HCT116 (cell line): ENCODE data around the gene PCDHGA9. TPM values are rescaled to one million over a fixed set of nuclear protein-coding genes. Genes with fewer than 3 reads are reported as not detected.

Experiments
- ATAC-seq: fragments of 200-7000 bp; cut with Tn5 transposase; 2 replicates; pipeline ENCODE4 v1.9.1; 2020; ENCODE audit warnings: mild to moderate bottlenecking, moderate library complexity
- BruUV-seq: library from RNA; stranded (reverse); fragments of 400-500 nt; replicated peaks from 2 replicates; lab custom pipeline; 2021; lab: Mats Ljungman, UMichigan
- CTCF ChIA-PET: fragments of 300-600 bp; sonication (Branson Sonifier 250); formaldehyde crosslinking; loops from one replicate; lab custom pipeline; 2021; ENCODE audit warnings: antibody characterized with exemption; lab: Charles Lee
- POLR2A ChIA-PET: fragments of 300-600, 350-600 bp; sonication (Branson Sonifier 250); formaldehyde crosslinking; loops from one replicate; lab custom pipeline; 2021; ENCODE audit warnings: antibody characterized with exemption; lab: Charles Lee
- RAD21 ChIA-PET, 2 experiments: fragments of 300-600 bp; sonication (Branson Sonifier 250); formaldehyde crosslinking; loops; one replicate each; lab custom pipeline; 2023; ENCODE audit warnings: low total read pairs in 2 of 2; ENCODE audit not compliant: uncharacterized antibody in 2 of 2, unreplicated experiment in 2 of 2, low non-redundant PET in 1 of 2; lab: Charles Lee
- DNase-seq: peaks from one replicate; pipeline ENCODE4 v3.0.0-alpha.2; 2010; ENCODE audit warnings: low read depth, low spot score
- H2AFZ ChIP-seq: fragments of 200-600 bp; shearing (Covaris generic), sonication (generic); 2 replicates; pipeline ENCODE4 v1.6.1; 2017; ENCODE audit warnings: low read depth, mixed run types, mixed read lengths, antibody characterized with exemption, low read length; ENCODE audit not compliant: poor library complexity, severe bottlenecking
- H3K27ac ChIP-seq: 2 replicates; pipeline ENCODE4 v1.5.1; 2012; ENCODE audit warnings: low read depth, low read length
- H3K27me3 ChIP-seq: fragments of 200-600 bp; sonication (generic); 2 replicates; pipeline ENCODE4 v1.6.1; 2016; ENCODE audit warnings: mixed run types, low read length, mixed read lengths; ENCODE audit not compliant: insufficient read depth
- H3K36me3 ChIP-seq, 2 experiments: fragments of 200-500 bp in 1 of 2; fragments of 200-600 bp in 1 of 2; sonication (Bioruptor generic) in 1 of 2; sonication (generic) in 1 of 2; 2 replicates each; pipeline versions ENCODE4 v1.5.1 to v1.6.1; 2014 to 2016; ENCODE audit warnings: low read length in 2 of 2, inconsistent platforms in 1 of 2, mixed read lengths in 1 of 2, mixed run types in 1 of 2; ENCODE audit not compliant: insufficient read depth in 2 of 2, control insufficient read depth in 1 of 2
- H3K4me1 ChIP-seq, 2 experiments: fragments of 200-600 bp in 1 of 2; sonication (generic) in 1 of 2; 2 replicates each; pipeline versions ENCODE4 v1.5.1 to v1.6.1; 2012 to 2017; ENCODE audit warnings: low read length in 2 of 2, inconsistent platforms in 1 of 2, mild to moderate bottlenecking in 1 of 2, mixed read lengths in 1 of 2, mixed run types in 1 of 2, moderate library complexity in 1 of 2; ENCODE audit not compliant: insufficient read depth in 2 of 2, control insufficient read depth in 1 of 2
- H3K4me2 ChIP-seq: fragments of 200-600 bp; sonication (generic); 2 replicates; pipeline ENCODE4 v1.6.1; 2017; ENCODE audit warnings: mixed run types, low read length, mixed read lengths
- H3K4me3 ChIP-seq, 2 experiments: fragments of 200-600 bp in 1 of 2; sonication (generic) in 1 of 2; replicated peaks in 1 of 2; 2 replicates each; pipeline ENCODE4 v1.5.1; 2011 to 2016; ENCODE audit warnings: low read length in 2 of 2, control low read depth in 1 of 2, low read depth in 1 of 2, mild to moderate bottlenecking in 1 of 2, mixed read lengths in 1 of 2, mixed run types in 1 of 2
- H3K79me2 ChIP-seq: fragments of 200-600 bp; sonication (generic); 2 replicates; pipeline ENCODE4 v1.6.1; 2017; ENCODE audit warnings: mild to moderate bottlenecking, mixed run types, low read length, moderate library complexity, mixed read lengths; ENCODE audit not compliant: insufficient read depth
- H3K9ac ChIP-seq: fragments of 200-600 bp; sonication (generic); 2 replicates; pipeline ENCODE4 v1.6.1; 2016; ENCODE audit warnings: low read length, mixed read lengths
- H3K9me2 ChIP-seq: fragments of 200-600 bp; sonication (generic), shearing (Covaris generic); 2 replicates; pipeline ENCODE4 v1.6.1; 2017; ENCODE audit warnings: mixed run types, mild to moderate bottlenecking, moderate library complexity; ENCODE audit not compliant: insufficient read depth
- H3K9me3 ChIP-seq, 2 experiments: fragments of 200-500 bp in 1 of 2; fragments of 200-600 bp in 1 of 2; sonication (Bioruptor generic) in 1 of 2; sonication (generic) in 1 of 2; 2 replicates each; pipeline ENCODE4 v1.6.1; 2014 to 2017; ENCODE audit warnings: low read length in 2 of 2, mixed read lengths in 2 of 2, inconsistent platforms in 1 of 2, low read depth in 1 of 2, mild to moderate bottlenecking in 1 of 2, mixed run types in 1 of 2, moderate library complexity in 1 of 2; ENCODE audit not compliant: control insufficient read depth in 1 of 2, insufficient read depth in 1 of 2
- H4K20me1 ChIP-seq: fragments of 200-600 bp; sonication (generic), shearing (Covaris generic); 2 replicates; pipeline ENCODE4 v1.6.1; 2017; ENCODE audit warnings: mixed run types, mild to moderate bottlenecking, moderate library complexity; ENCODE audit not compliant: insufficient read depth
- ATF3 ChIP-seq: IDR thresholded peaks from 2 replicates; pipeline ENCODE4 v1.6.1; 2012
- CBX3 ChIP-seq: IDR thresholded peaks from 2 replicates; pipeline ENCODE4 v1.6.1; 2012; ENCODE audit warnings: low read depth
- CEBPB ChIP-seq: IDR thresholded peaks from 2 replicates; pipeline ENCODE4 v1.6.1; 2012; ENCODE audit warnings: low read depth
- CTCF ChIP-seq, 3 experiments: fragments of 200-600 bp in 1 of 3; sonication (generic) in 1 of 3; IDR thresholded peaks in 2 of 3; conservative IDR thresholded peaks in 1 of 3; 2 replicates each; pipeline ENCODE4 v1.5.1; 2012 to 2017; ENCODE audit warnings: low read depth in 2 of 3, low read length in 2 of 3, antibody characterized with exemption in 1 of 3, borderline replicate concordance in 1 of 3, control low read depth in 1 of 3, mild to moderate bottlenecking in 1 of 3, mixed read lengths in 1 of 3, mixed run types in 1 of 3, moderate library complexity in 1 of 3; ENCODE audit not compliant: insufficient read depth in 1 of 3
- EGR1 ChIP-seq: IDR thresholded peaks from 2 replicates; pipeline ENCODE4 v1.6.1; 2012; ENCODE audit warnings: low read depth
- ELF1 ChIP-seq: IDR thresholded peaks from 2 replicates; pipeline ENCODE4 v1.6.1; 2012; ENCODE audit warnings: low read depth, borderline replicate concordance
- EZH2phosphoT487 ChIP-seq: fragments of 200-600 bp; IDR thresholded peaks from 2 replicates; pipeline ENCODE4 v1.6.1; 2018; ENCODE audit warnings: antibody characterized with exemption, borderline replicate concordance
- FOSL1 ChIP-seq: IDR thresholded peaks from 2 replicates; pipeline ENCODE4 v1.6.1; 2012; ENCODE audit warnings: low read depth
- JUND ChIP-seq: IDR thresholded peaks from 2 replicates; pipeline ENCODE4 v1.6.1; 2012
- MAX ChIP-seq: IDR thresholded peaks from 2 replicates; pipeline ENCODE4 v1.6.1; 2012
- POLR2A ChIP-seq: IDR thresholded peaks from 2 replicates; pipeline ENCODE4 v1.7.0; 2011; ENCODE audit warnings: borderline replicate concordance; ENCODE audit not compliant: insufficient read depth, insufficient read length; ENCODE audit errors: extremely low read depth
- POLR2AphosphoS5 ChIP-seq: IDR thresholded peaks from 2 replicates; pipeline ENCODE4 v1.6.1; 2011; ENCODE audit warnings: mild to moderate bottlenecking, low read depth, low read length, moderate library complexity
- RAD21 ChIP-seq: IDR thresholded peaks from 2 replicates; pipeline ENCODE4 v1.6.1; 2012; ENCODE audit warnings: low read depth, mild to moderate bottlenecking
- SP1 ChIP-seq: IDR thresholded peaks from 2 replicates; pipeline ENCODE4 v1.6.1; 2012; ENCODE audit warnings: low read depth
- SRF ChIP-seq: IDR thresholded peaks from 2 replicates; pipeline ENCODE4 v1.6.1; 2012; ENCODE audit warnings: low read depth
- TCF7L2 ChIP-seq: IDR thresholded peaks from 2 replicates; pipeline ENCODE4 v1.7.0; 2011; ENCODE audit warnings: borderline replicate concordance, inconsistent platforms; ENCODE audit not compliant: insufficient read depth, insufficient read length; ENCODE audit errors: extremely low read depth
- YY1 ChIP-seq: IDR thresholded peaks from 2 replicates; pipeline ENCODE4 v1.6.1; 2011; ENCODE audit warnings: low read length, low read depth, moderate library complexity, mild to moderate bottlenecking; ENCODE audit not compliant: insufficient replicate concordance; ENCODE audit errors: extremely low read depth
- ZBTB33 ChIP-seq: IDR thresholded peaks from 2 replicates; pipeline ENCODE4 v1.6.1; 2011; ENCODE audit warnings: mild to moderate bottlenecking, low read length, moderate library complexity; ENCODE audit not compliant: insufficient replicate concordance; ENCODE audit errors: extremely low read depth
- ZFX ChIP-seq: fragments of 450-650 bp; IDR thresholded peaks from 2 replicates; pipeline ENCODE4 v1.6.1; 2017
- intact Hi-C: fragments of 100-400 bp; cut with micrococcal nuclease; formaldehyde crosslinking; loops from 2 replicates; pipeline ENCODE4 v1.10.0; 2022
- total RNA-seq: library from RNA; stranded (reverse); gene quantifications from one replicate; pipeline ENCODE4 v1.2.1, GENCODE V29; 2021; ENCODE audit not compliant: unreplicated experiment

The PCDHGA9 gene
- total RNA-seq, 1 experiment from 2014 or later, result 0.34 TPM

- H3K9me2 ChIP-seq, result no peaks in the 10 kb centered on the region
- CTCF ChIA-PET, result interaction anchor here (1.6 kb wide), 1 partner anchor 120 kb away, joined by 3 read pairs; no protein-coding TSS in a partner anchor
- no peaks in the 10 kb centered on the region for H3K27me3 ChIP-seq
- RAD21 ChIA-PET, result no interaction called here
- no peaks in the 10 kb centered on the region for H3K9me3 ChIP-seq
- H2AFZ ChIP-seq, result no peak overlapping the region
- no TSS peak for BruUV-seq
- POLR2A ChIA-PET, result no interaction called here
- H3K4me2 ChIP-seq, result no peak overlapping the region
- H3K36me3 ChIP-seq, result no peaks in the 10 kb centered on the region
- no peak overlapping the region for H3K4me3 ChIP-seq
- no peak for DNase-seq
- H3K27ac ChIP-seq, result no peak overlapping the region
- no peak overlapping the region for H3K9ac ChIP-seq
- H3K4me1 ChIP-seq, result no peaks in the 10 kb centered on the region
- H4K20me1 ChIP-seq, result no peaks in the 10 kb centered on the region
- TF ChIP-seq JUND (no peak), EZH2phosphoT487 (no peak), CTCF (IDR thresholded peaks at IDR 0.05 in 2 of 3, conservative IDR thresholded peaks at IDR 0.05 in 1 of 3; ENCODE audit: borderline replicate concordance in 1 of 3, insufficient read depth in 1 of 3, low read depth in 2 of 3, low read length in 2 of 3) (no peak), ELF1 (no peak), YY1 (no peak), ZFX (no peak), POLR2A (no peak), MAX (no peak), POLR2AphosphoS5 (no peak), SRF (no peak), TCF7L2 (no peak), ATF3 (no peak), CBX3 (no peak), SP1 (no peak), RAD21 (no peak), FOSL1 (no peak), CEBPB (no peak), EGR1 (no peak), ZBTB33 (no peak)
- intact Hi-C loops, result no loop called here
- ATAC-seq, result no peak
- no peaks in the 10 kb centered on the region for H3K79me2 ChIP-seq
These were observed 34.6 kb downstream of the PCDHGA9 start for GRCh38 chr5:141437221-141437620.
